Stimulated activated CD8-positive, alpha-beta memory T cell treated with anti-CD3 and anti-CD28 coated beads, Interleukin-2, amount 100 ng/mL, for 48 hours (primary cell): ENCODE measurements around the gene LINGO3.
"Not testable (repeated sequence)": the region's sequence is repeated elsewhere in the genome, so short reads cannot be mapped to it uniquely, and the experiment has no call there.

Experiments
- DNase-seq, 2 donors: peaks; one replicate each; pipeline ENCODE4 v3.0.0-alpha.2; 2020; ENCODE audit warnings: low read depth in 2 of 2

The LINGO3 gene

GRCh38 chr19:2308114-2308556, at the start of gene LINGO3:
Gene LINGO3 (minus strand): TSS chr19:2308154. CDS start chr19:2291776, 16,378 bp downstream.
- no peak for DNase-seq

GRCh38 chr19:2356036-2356646, 48.2 kb upstream of the LINGO3 start:
- no peak for DNase-seq

GRCh38 chr19:2355168-2356035, 47.4 kb upstream of the LINGO3 start:
- DNase-seq = no peak

GRCh38 chr19:2354670-2355069, 46.7 kb upstream of the LINGO3 start:
- no peak for DNase-seq

GRCh38 chr19:2353887-2354592, 46.1 kb upstream of the LINGO3 start:
- no peak for DNase-seq

- DNase-seq = no peak
Observed at GRCh38 chr19:2353159-2353886, 45.4 kb upstream of the LINGO3 start.

GRCh38 chr19:2352121-2352520, 44.2 kb upstream of the LINGO3 start:
- DNase-seq = no peak

- no peak for DNase-seq
Observed at GRCh38 chr19:2351591-2351990, 43.6 kb upstream of the LINGO3 start.

GRCh38 chr19:2350656-2351055, 42.7 kb upstream of the LINGO3 start:
- no peak for DNase-seq

- DNase-seq = not testable (repeated sequence)
Observed at GRCh38 chr19:2349818-2350217, 41.9 kb upstream of the LINGO3 start.

GRCh38 chr19:2345794-2346663, 38.1 kb upstream of the LINGO3 start:
- no peak for DNase-seq

GRCh38 chr19:2345076-2345475, 37.1 kb upstream of the LINGO3 start:
- DNase-seq = no peak

GRCh38 chr19:2344381-2344870, 36.5 kb upstream of the LINGO3 start:
- DNase-seq = no peak

GRCh38 chr19:2343289-2343982, 35.5 kb upstream of the LINGO3 start:
- DNase-seq = no peak

GRCh38 chr19:2342656-2343288, 34.8 kb upstream of the LINGO3 start:
- no peak for DNase-seq

- no peak for DNase-seq
Observed at GRCh38 chr19:2341982-2342381, 34.0 kb upstream of the LINGO3 start.

- DNase-seq = no peak
Observed at GRCh38 chr19:2341244-2341751, 33.3 kb upstream of the LINGO3 start.

- no peak for DNase-seq
Observed at GRCh38 chr19:2340496-2341243, 32.7 kb upstream of the LINGO3 start.
